UCSD-AML1 (cell line): ENCODE results near the gene UST.
"Not testable (repeated sequence)": the region's sequence is repeated elsewhere in the genome, so short reads cannot be mapped to it uniquely, and the experiment has no call there.

Experiments used
- DNase-seq: peaks from one replicate; lab custom pipeline; 2025; ENCODE audit not compliant: unreplicated experiment; lab: John Stamatoyannopoulos, UW

The UST gene

GRCh38 chr6:148891405-148891783 lies 144.6 kb downstream of the UST start:
- DNase-seq, result no peak

GRCh38 chr6:148892247-148892646 lies 145.4 kb downstream of the UST start:
- no peak for DNase-seq

- DNase-seq, result no peak
These were observed 146.2 kb downstream of the UST start for GRCh38 chr6:148893073-148893472.

GRCh38 chr6:148893481-148893880 lies 146.7 kb downstream of the UST start:
- DNase-seq, result no peak

DNA sequence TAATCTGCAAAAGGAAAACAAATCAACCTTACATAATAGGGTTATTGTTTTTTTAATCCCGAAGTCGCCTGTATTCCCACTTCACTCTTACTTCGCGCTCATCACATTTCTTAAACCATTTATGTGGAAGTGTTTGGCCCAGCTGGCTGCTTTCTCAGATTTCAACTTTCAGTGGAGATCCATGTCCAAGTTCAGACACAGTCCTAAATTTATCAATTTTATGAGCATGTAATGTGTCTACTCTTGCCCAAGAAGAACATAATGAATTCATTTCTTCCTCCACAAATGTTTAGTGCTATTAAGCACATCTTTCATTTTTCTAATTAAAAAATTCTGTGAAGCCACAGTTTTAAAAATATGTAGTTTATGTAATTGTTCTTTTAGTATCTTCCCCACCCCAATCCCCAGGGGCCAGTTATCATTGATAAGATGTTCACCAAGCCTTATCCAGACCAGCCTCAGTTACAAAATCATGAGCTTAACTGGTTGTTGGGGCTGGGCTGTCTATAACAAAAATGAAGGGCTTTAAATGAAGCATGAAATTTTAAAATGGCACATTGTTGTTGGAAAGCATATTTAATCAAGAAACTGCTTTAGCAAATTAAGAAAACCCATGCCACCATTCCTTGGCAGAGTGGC lies 151.7 kb downstream of the UST start:
- no peak for DNase-seq

DNA sequence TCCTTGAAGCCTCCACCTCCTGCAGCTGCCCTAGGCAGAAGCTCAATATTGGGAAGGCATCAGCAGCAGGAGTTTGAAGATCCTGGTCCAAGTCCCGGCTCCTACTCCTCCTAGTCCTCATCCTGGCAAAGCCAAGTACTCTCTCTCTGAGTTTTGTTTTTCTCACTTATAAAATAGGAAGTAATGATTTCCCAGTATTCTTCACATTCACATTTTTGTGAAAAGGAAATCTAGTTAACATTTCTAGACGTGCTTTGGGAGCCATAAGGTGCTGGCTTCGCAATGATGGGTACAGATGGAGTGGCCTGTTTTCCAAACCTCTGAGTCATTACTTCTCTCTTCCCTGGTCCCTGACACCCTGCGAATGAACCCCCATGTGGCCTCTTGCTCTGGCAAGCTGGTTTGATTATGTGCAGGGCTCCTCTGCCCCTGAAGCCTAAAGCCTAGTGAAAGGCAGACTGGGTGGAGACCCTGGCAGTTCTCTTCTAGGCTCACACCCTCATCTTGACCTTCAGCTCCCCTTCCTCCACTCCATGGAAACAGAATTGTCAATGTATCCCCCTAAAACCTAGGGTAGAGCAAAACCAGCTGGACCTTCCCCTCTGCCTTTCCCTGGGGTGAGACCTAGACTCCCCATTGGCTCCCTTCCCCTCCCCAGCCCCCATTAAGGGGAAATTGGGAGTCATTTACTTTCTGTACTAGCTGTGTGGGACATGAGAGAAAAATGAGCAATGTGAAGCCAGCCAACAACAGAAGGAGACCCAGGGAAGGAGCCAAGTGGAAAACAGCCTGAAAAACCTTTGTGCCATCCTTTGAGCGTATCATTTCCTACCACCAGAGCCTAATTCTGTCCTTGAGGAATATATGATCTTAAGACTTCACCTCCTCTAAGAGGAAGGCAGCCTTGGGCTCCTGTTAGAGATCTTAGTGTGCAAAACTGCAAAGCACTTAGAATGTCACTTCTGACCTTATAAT lies 158.4 kb downstream of the UST start:
- DNase-seq, result no peak

DNA sequence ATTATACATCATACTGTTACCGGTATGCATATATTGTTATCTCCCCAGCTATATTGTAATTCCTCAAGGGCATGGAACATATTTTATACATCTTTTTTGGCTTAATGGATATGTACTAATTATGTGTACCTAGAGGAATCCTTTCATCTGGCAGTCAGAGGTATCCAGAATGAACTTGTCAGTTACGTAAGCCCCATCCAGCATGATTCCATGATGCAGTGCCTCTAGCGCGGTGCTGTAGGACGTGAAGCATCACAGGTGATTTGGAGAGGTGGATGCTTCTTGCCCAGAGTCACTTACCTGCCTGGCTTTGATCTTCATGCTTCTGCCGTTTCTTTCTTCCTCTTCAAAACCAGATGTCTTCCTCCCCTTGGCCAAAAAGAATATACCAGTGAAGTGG lies 159.1 kb downstream of the UST start:
- no peak for DNase-seq

DNA sequence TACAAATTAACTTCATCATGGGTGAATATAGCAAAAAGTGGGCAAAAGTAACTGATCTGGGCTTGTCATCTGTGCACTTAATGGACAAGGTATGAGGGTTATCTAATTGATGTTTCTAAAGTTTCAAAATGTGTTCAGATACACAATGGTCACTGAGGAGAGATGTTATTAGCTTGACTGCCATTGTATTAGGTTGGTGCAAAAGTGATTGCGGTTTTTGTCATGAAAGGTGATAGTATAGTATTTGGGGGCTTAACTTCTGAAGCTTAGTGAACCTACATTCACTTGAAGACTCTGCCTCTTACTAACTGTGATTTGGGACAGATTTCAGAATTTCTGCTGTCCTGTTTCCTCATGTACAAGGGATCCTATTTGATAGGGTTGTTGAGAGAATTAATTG lies 159.6 kb downstream of the UST start:
- DNase-seq, result no peak

DNA sequence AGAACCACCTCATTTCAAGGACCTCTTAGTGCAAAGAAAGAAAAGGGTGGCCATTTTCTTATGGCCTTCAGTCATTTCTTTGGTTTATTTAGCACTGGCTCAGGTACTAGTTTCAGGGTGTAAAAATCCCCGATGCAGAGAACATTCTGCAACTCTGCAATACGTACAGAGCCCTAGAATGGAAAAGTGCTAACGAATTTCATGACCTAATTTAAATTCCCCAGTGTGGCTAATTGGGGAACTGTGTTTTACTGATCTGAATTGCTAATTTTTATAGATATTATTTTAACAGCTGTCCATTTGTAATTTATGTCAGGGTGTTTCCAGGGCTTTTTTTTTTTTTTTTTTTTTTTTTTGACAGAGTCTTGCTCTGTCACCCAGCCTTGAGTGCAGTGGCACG lies 160.7 kb downstream of the UST start:
- DNase-seq, result no peak

- no peak for DNase-seq
These were observed 165.4 kb downstream of the UST start for GRCh38 chr6:148912252-148912651.

DNA sequence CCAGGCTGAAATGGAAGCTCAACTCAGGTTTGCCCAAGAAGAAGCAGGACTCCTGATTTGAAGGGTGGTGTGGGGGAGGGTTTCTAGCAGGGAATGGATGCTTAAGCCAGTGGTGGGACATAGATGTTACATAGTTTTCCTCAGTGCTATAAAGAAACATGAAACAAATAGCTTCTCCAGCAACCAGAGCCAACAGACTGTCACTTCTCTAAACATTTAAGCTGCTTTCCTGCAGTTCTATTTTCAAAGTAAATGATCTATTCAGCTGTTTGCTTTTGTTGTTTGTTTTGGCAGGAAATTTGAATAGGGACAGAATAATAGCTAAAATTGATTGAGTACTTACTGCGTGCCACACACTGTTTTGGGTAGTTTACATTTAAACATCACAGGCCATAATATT lies 169.0 kb downstream of the UST start:
- no peak for DNase-seq

DNA sequence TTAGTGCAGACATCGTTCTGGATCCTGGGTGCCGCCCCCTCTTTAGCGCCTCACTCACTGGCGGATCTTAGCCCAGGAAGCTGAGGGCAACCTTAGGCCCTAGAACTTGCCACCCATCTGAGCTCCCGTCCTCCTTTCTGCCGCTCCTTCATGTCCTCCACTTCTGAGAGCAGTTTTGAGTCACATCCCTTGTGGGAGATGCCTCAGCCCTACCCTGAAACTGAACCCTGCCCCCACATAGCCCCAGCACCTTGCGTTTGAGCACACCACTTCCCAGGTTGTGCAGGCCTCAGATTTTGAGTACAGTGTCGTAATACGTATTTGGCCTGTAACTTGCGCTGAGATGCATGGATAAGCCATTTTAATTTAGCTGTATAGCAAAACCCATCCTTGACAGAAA lies 169.7 kb downstream of the UST start:
- DNase-seq, result not testable (repeated sequence)

GRCh38 chr6:148924226-148925012 lies 177.6 kb downstream of the UST start:
- no peak for DNase-seq

DNA sequence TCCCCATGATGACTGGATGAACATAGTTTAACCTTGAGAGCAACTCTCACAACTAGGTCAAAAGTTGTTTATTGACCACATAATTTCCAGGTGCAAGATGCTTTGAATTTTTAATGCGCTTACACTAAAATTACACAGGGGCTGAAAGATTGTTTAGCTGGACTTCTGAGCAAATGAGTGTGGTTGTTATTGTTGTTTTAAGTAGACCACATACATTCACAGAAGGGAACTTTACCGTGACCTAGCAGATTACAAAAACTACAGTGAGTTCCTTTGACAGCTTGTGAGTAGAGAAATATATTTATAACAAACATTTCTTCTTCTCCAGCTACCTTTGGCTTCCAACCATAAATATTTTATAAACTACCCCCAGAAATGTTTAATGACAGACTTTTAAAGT lies 178.9 kb downstream of the UST start:
- no peak for DNase-seq

GRCh38 chr6:148926478-148926877 lies 179.6 kb downstream of the UST start:
- DNase-seq, result no peak

- DNase-seq, result no peak
These were observed 180.8 kb downstream of the UST start for GRCh38 chr6:148927586-148927985.

DNA sequence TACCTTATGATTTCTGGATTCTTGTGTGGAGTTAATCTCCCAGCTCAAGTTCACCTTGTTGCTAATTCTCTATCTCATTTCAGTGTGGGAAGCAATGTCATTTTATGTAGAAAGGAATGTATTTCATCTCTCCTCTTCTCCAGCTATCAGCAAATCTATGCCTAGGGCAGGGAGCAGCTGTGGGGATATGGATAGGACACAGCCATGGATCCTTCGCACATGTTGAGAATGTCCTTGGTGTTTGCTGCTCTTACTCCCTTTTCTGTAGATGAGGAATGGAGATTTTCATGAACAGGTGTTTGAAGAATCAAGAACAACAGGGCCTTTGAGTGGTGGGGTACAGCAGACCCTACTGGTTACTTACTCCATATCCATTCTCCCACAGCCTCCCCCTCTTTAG lies 182.0 kb downstream of the UST start:
- DNase-seq, result no peak

DNA sequence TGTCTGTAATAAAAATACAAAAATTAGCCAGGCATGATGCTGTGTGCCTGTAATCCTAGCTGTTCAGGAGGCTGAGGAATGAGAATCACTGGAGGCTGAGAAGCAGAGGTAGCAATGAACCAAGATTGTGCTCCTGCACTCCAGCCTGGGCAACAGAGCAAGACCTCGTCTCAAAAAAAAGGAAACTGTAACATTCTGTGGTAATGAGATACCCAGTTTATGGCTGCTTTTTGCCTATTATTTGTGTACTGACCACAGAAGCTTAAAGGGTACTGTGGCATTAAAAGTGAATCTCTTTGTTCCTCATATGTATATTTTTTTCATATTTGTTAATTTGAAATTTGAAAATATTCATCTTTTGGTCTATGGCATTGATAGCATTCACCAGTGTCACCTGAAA lies 185.4 kb downstream of the UST start:
- no peak for DNase-seq

DNA sequence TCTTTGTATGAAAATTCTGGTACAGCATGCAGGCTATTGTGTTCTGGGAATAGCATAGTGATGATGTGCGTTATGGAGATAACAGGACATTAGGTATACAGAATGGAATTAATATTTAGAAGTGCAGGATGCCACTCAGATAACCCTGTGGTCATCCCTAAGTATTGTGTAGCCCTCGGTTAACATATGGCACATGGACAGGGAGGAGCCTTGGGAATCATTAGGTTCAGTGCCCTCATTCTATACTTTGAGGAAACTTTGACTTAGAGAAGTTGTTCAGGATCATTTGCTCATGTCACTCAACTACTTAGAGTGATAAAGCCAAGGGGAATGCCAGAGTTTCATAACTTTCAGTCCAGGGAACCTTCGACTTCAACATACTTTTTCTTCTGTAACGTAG lies 185.9 kb downstream of the UST start:
- no peak for DNase-seq

DNA sequence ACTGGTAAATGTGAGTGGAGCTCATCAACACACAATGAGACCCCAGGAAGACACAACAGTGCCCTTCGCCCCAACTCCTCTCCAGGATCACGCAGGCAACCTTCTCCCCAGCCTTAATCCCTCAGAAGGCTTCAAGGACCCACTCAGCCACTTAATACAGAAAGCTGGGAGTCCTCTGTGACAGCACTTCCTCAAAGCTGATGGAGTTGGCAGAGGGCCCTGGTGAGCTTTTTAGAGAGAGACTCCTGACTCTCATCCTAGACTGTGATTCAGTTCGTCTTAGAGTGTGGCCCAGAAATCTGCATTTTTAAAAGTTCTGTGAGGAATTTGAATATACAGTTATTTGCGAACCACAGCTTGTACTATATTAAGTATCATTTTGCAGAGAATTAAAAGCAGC lies 187.7 kb downstream of the UST start:
- no peak for DNase-seq

GRCh38 chr6:148934961-148935360 lies 188.1 kb downstream of the UST start:
- no peak for DNase-seq
